DOHH2 (cell line): Measurements from ENCODE around the gene RHOT1.

Experiments
- H3F3A ChIP-seq: fragments of 200-600 bp; sonication (generic), shearing (Covaris generic); 2 replicates; pipeline ENCODE4 v1.6.0; 2016; ENCODE audit warnings: antibody characterized with exemption, mild to moderate bottlenecking; ENCODE audit not compliant: control insufficient read depth, insufficient read depth
- H3K27ac ChIP-seq: fragments of 200-600 bp; sonication (generic); 2 replicates; pipeline ENCODE4 v1.5.1; 2014; ENCODE audit warnings: low read depth, mild to moderate bottlenecking, low read length, moderate library complexity
- H3K27me3 ChIP-seq: fragments of 200-600 bp; sonication (generic); 2 replicates; pipeline ENCODE4 v1.6.1; 2014; ENCODE audit warnings: mild to moderate bottlenecking, low read length, mixed read lengths; ENCODE audit not compliant: control insufficient read depth
- H3K36me3 ChIP-seq: fragments of 200-600 bp; sonication (generic); 2 replicates; pipeline ENCODE4 v1.6.1; 2014; ENCODE audit warnings: mild to moderate bottlenecking, low read length, moderate library complexity, mixed read lengths; ENCODE audit not compliant: control insufficient read depth
- H3K4me1 ChIP-seq: fragments of 200-600 bp; sonication (generic); 2 replicates; pipeline ENCODE4 v1.6.1; 2014; ENCODE audit warnings: mild to moderate bottlenecking, low read length, mixed read lengths; ENCODE audit not compliant: control insufficient read depth
- H3K4me2 ChIP-seq: fragments of 200-600 bp; sonication (generic); 2 replicates; pipeline ENCODE4 v1.6.0; 2014; ENCODE audit warnings: mild to moderate bottlenecking, low read length, moderate library complexity
- H3K4me3 ChIP-seq: fragments of 200-600 bp; sonication (generic); 2 replicates; pipeline ENCODE4 v1.5.1; 2014; ENCODE audit warnings: mild to moderate bottlenecking, low read length, mixed read lengths
- H3K79me2 ChIP-seq: fragments of 200-600 bp; sonication (generic); 2 replicates; pipeline ENCODE4 v1.6.1; 2014; ENCODE audit warnings: mild to moderate bottlenecking, low read length, mixed read lengths; ENCODE audit not compliant: control insufficient read depth
- H3K9me2 ChIP-seq: fragments of 200-600 bp; sonication (generic); replicated peaks from 2 replicates; pipeline ENCODE4 v1.6.1; 2014; ENCODE audit warnings: mild to moderate bottlenecking, low read length, mixed read lengths; ENCODE audit not compliant: control insufficient read depth
- H3K9me3 ChIP-seq: fragments of 200-600 bp; sonication (generic); 2 replicates; pipeline ENCODE4 v1.6.1; 2014; ENCODE audit warnings: antibody characterized with exemption, low read length, mixed read lengths; ENCODE audit not compliant: control insufficient read depth, insufficient read depth
- H4K20me1 ChIP-seq: fragments of 200-600 bp; sonication (generic); 2 replicates; pipeline ENCODE4 v1.6.0; 2014; ENCODE audit warnings: low read depth, mild to moderate bottlenecking, antibody characterized with exemption, low read length, moderate library complexity; ENCODE audit not compliant: control insufficient read depth, insufficient read depth
- CTCF ChIP-seq: fragments of 200-600 bp; sonication (generic); IDR thresholded peaks from one replicate; pipeline ENCODE4 v1.5.1; 2014; ENCODE audit warnings: antibody characterized with exemption, mild to moderate bottlenecking, low read depth, low read length; ENCODE audit not compliant: poor library complexity, severe bottlenecking
- EZH2phosphoT487 ChIP-seq: fragments of 200-600 bp; sonication (generic); IDR thresholded peaks from 2 replicates; pipeline ENCODE4 v1.6.1; 2017; ENCODE audit warnings: borderline replicate concordance, mild to moderate bottlenecking, antibody characterized with exemption, low read length, moderate library complexity, mixed read lengths

Gene RHOT1

GRCh38 chr17:32160526-32160925, 18.2 kb downstream of the RHOT1 start:
- H4K20me1 ChIP-seq = no peaks in the 10 kb centered on the region
- H3K4me1 ChIP-seq = no peaks in the 10 kb centered on the region
- no peaks in the 10 kb centered on the region for H3F3A ChIP-seq
- no peak overlapping the region for H3K4me2 ChIP-seq
- H3K9me3 ChIP-seq = no peaks in the 10 kb centered on the region
- H3K79me2 ChIP-seq = peaks cover 2% of the 10 kb centered on the region
- H3K36me3 ChIP-seq = peaks cover 18% of the 10 kb centered on the region
- H3K9me2 ChIP-seq = no peaks in the 10 kb centered on the region
- no peak overlapping the region for H3K27ac ChIP-seq
- no peak overlapping the region for H3K4me3 ChIP-seq
- H3K27me3 ChIP-seq = no peaks in the 10 kb centered on the region
- TF ChIP-seq CTCF = no peak
- TF ChIP-seq EZH2phosphoT487 = no peak

- Histone ChIP-seq H3K36me3 (peaks cover 14% of the 10 kb centered on the region), H3K4me3 (no peak overlapping the region), H3K9me3 (no peaks in the 10 kb centered on the region), H3K4me2 (no peak overlapping the region), H3K27me3 (no peaks in the 10 kb centered on the region), H3F3A (no peaks in the 10 kb centered on the region), H3K27ac (no peak overlapping the region), H4K20me1 (no peaks in the 10 kb centered on the region), H3K9me2 (no peaks in the 10 kb centered on the region), H3K4me1 (no peaks in the 10 kb centered on the region), H3K79me2 (peaks cover under 1% of the 10 kb centered on the region; the same call in 1 of the 2 replicates)
- no peak for TF ChIP-seq EZH2phosphoT487
- TF ChIP-seq CTCF = no peak
These were observed 18.7 kb downstream of the RHOT1 start for GRCh38 chr17:32161029-32161428.

GRCh38 chr17:32161506-32162365, 19.4 kb downstream of the RHOT1 start:
- no peak overlapping the region for H3K4me3 ChIP-seq
- H4K20me1 ChIP-seq = no peaks in the 10 kb centered on the region
- H3K4me2 ChIP-seq = no peak overlapping the region
- no peaks in the 10 kb centered on the region for H3F3A ChIP-seq
- H3K9me3 ChIP-seq = no peaks in the 10 kb centered on the region
- H3K79me2 ChIP-seq = no peaks in the 10 kb centered on the region; the same call in 1 of the 2 replicates
- H3K27me3 ChIP-seq = no peaks in the 10 kb centered on the region
- H3K36me3 ChIP-seq = peaks cover 11% of the 10 kb centered on the region
- H3K27ac ChIP-seq = no peak overlapping the region
- H3K9me2 ChIP-seq = no peaks in the 10 kb centered on the region
- H3K4me1 ChIP-seq = no peaks in the 10 kb centered on the region
- no peak for TF ChIP-seq EZH2phosphoT487
- no peak for TF ChIP-seq CTCF
